GM23248 (cell line): ENCODE results near the gene NCAM1. TPM values are rescaled to one million over a fixed set of nuclear protein-coding genes. Genes with fewer than 3 reads are reported as not detected.

Experiments
- DNase-seq: peaks from one replicate; pipeline ENCODE4 v3.0.0-alpha.2; 2015
- H2AFZ ChIP-seq: fragments of 200-600 bp; sonication (generic); 2 replicates; pipeline ENCODE4 v1.6.1; 2016; ENCODE audit warnings: antibody characterized with exemption
- H3F3A ChIP-seq: fragments of 200-600 bp; sonication (generic); 2 replicates; pipeline ENCODE4 v1.6.1; 2016; ENCODE audit warnings: mild to moderate bottlenecking, antibody characterized with exemption, mixed run types; ENCODE audit not compliant: insufficient read depth
- H3K27ac ChIP-seq: fragments of 200-600 bp; sonication (generic); 2 replicates; pipeline ENCODE4 v1.5.1; 2016; ENCODE audit warnings: mild to moderate bottlenecking
- H3K27me3 ChIP-seq: fragments of 200-600 bp; sonication (generic); replicated peaks from 2 replicates; pipeline ENCODE4 v1.6.1; 2016; ENCODE audit warnings: mild to moderate bottlenecking; ENCODE audit not compliant: insufficient read depth
- H3K36me3 ChIP-seq: fragments of 200-600 bp; sonication (generic); 2 replicates; pipeline ENCODE4 v1.6.1; 2016; ENCODE audit warnings: low read depth, mild to moderate bottlenecking
- H3K4me1 ChIP-seq: fragments of 200-600 bp; sonication (generic); 2 replicates; pipeline ENCODE4 v1.6.1; 2016; ENCODE audit warnings: mild to moderate bottlenecking; ENCODE audit not compliant: insufficient read depth
- H3K4me2 ChIP-seq: fragments of 200-600 bp; sonication (generic); one replicate; pipeline ENCODE4 v1.6.1; 2016; ENCODE audit warnings: mild to moderate bottlenecking; ENCODE audit not compliant: unreplicated experiment
- H3K4me3 ChIP-seq: fragments of 200-600 bp; sonication (generic); 2 replicates; pipeline ENCODE4 v1.5.1; 2016; ENCODE audit warnings: mild to moderate bottlenecking
- H3K79me2 ChIP-seq: fragments of 200-600 bp; sonication (generic); 2 replicates; pipeline ENCODE4 v1.6.1; 2016; ENCODE audit warnings: mild to moderate bottlenecking; ENCODE audit not compliant: insufficient read depth
- H3K9ac ChIP-seq: fragments of 200-600 bp; sonication (generic); 2 replicates; pipeline ENCODE4 v1.6.1; 2016; ENCODE audit warnings: mild to moderate bottlenecking
- H3K9me2 ChIP-seq: fragments of 200-600 bp; sonication (generic); 2 replicates; pipeline ENCODE4 v1.6.1; 2016; ENCODE audit warnings: mixed run types, mild to moderate bottlenecking, moderate library complexity; ENCODE audit not compliant: insufficient read depth
- H3K9me3 ChIP-seq: fragments of 200-600 bp; sonication (generic); one replicate; pipeline ENCODE4 v1.6.1; 2017; ENCODE audit warnings: low read depth
- H4K20me1 ChIP-seq: fragments of 200-600 bp; sonication (generic); 2 replicates; pipeline ENCODE4 v1.6.0; 2016; ENCODE audit not compliant: insufficient read depth
- EZH2 ChIP-seq: fragments of 200-600 bp; sonication (generic); IDR thresholded peaks from 2 replicates; pipeline ENCODE4 v1.6.1; 2018; ENCODE audit warnings: antibody characterized with exemption, mild to moderate bottlenecking; ENCODE audit not compliant: insufficient read depth, poor library complexity, severe bottlenecking
- EZH2phosphoT487 ChIP-seq: fragments of 200-600 bp; sonication (generic); IDR thresholded peaks from 2 replicates; pipeline ENCODE4 v1.6.1; 2018; ENCODE audit warnings: antibody characterized with exemption, moderate library complexity, mild to moderate bottlenecking, low read depth; ENCODE audit not compliant: insufficient read depth
- WGBS, 2 experiments: methylation state at CpG; one replicate each; pipeline ENCODE4 v1.1.6; 2015 to 2017; ENCODE audit warnings: low lambda C conversion rate in 2 of 2, low coverage in 1 of 2; ENCODE audit errors: missing lambda C conversion rate in 2 of 2; 5-methylcytosine and 5-hydroxymethylcytosine counted together
- in situ Hi-C: fragments of 300-500 bp; cut with MboI; formaldehyde crosslinking; loops from 2 replicates; pipeline ENCODE4 v1.15.0; 2020
- polyA plus RNA-seq: library from polyadenylated mRNA; unstranded; fragments of >200 nt; fragmentation: Nextera tagmentation; extraction: Ambion mirVana; gene quantifications from 2 replicates; pipeline ENCODE4 v1.2.1, GENCODE V29; 2016
- total RNA-seq: library from RNA; depleted of rRNA; stranded (reverse); fragments of >200 nt; shearing (Covaris generic); gene quantifications from 2 replicates; pipeline ENCODE4 v1.2.3, GENCODE V29; 2014

The NCAM1 gene
- total and polyA plus RNA-seq, 2 experiments from 2014 or later = 1.5 to 1.8 TPM

GRCh38 chr11:113035708-113036107 is 74.5 kb downstream of the NCAM1 start:
- no peak overlapping the region for H3K4me3 ChIP-seq
- no peaks in the 10 kb centered on the region for H3K79me2 ChIP-seq
- H3K27ac ChIP-seq = no peak overlapping the region

GRCh38 chr11:113043698-113044097 is 82.5 kb downstream of the NCAM1 start:
- Histone ChIP-seq H3K9ac (no peak overlapping the region), H3K27me3 (no peaks in the 10 kb centered on the region; the same call in 1 of the 2 replicates), H3K4me1 (no peaks in the 10 kb centered on the region), H3K9me3 (no peaks in the 10 kb centered on the region), H3K9me2 (no peaks in the 10 kb centered on the region), H3K36me3 (no peaks in the 10 kb centered on the region), H3K27ac (no peak overlapping the region), H3K4me2 (no peak overlapping the region), H3K4me3 (no peak overlapping the region), H2AFZ (no peak overlapping the region), H4K20me1 (no peaks in the 10 kb centered on the region), H3K79me2 (no peaks in the 10 kb centered on the region), H3F3A (no peaks in the 10 kb centered on the region)
- no peak for TF ChIP-seq EZH2
- TF ChIP-seq EZH2phosphoT487 = no peak
- in situ Hi-C loops = no loop called here
- WGBS, 2 experiments = 69% methylated on average over 5 of the region's 5 CpGs
- no peak for DNase-seq

More at GRCh38 chr11:113035708-113036107, 74.5 kb downstream of the NCAM1 start:
- H3K9ac ChIP-seq = no peak overlapping the region
- H3K4me2 ChIP-seq = no peak overlapping the region
- H3K9me2 ChIP-seq = no peaks in the 10 kb centered on the region
- H4K20me1 ChIP-seq = no peaks in the 10 kb centered on the region
- WGBS, 2 experiments = 77 to 83% methylated on average over 3 of the region's 3 CpGs
- no peaks in the 10 kb centered on the region for H3K4me1 ChIP-seq
- H3K36me3 ChIP-seq = no peaks in the 10 kb centered on the region
- TF ChIP-seq EZH2 (no peak), EZH2phosphoT487 (no peak)
- no peak overlapping the region for H2AFZ ChIP-seq
- no peak for DNase-seq
- H3F3A ChIP-seq = no peaks in the 10 kb centered on the region
- no peaks in the 10 kb centered on the region for H3K27me3 ChIP-seq
- in situ Hi-C loops = no loop called here
- no peaks in the 10 kb centered on the region for H3K9me3 ChIP-seq

- no peak overlapping the region for H3K4me2 ChIP-seq
- in situ Hi-C loops = no loop called here
- TF ChIP-seq EZH2 (no peak), EZH2phosphoT487 (no peak)
- no peak for DNase-seq
- no peak overlapping the region for H2AFZ ChIP-seq
- H3K9me2 ChIP-seq = no peaks in the 10 kb centered on the region
- no peak overlapping the region for H3K27ac ChIP-seq
- no peak overlapping the region for H3K9ac ChIP-seq
- no peaks in the 10 kb centered on the region for H3F3A ChIP-seq
- no peaks in the 10 kb centered on the region for H3K79me2 ChIP-seq
- H3K36me3 ChIP-seq = no peaks in the 10 kb centered on the region
- 87 to 90% methylated on average over 15 of the region's 15 CpGs for WGBS, 2 experiments
- no peaks in the 10 kb centered on the region; the same call in 1 of the 2 replicates for H3K27me3 ChIP-seq
- no peaks in the 10 kb centered on the region for H4K20me1 ChIP-seq
- peaks cover 4% of the 10 kb centered on the region; the same call in 1 of the 2 replicates for H3K4me1 ChIP-seq
- H3K9me3 ChIP-seq = no peaks in the 10 kb centered on the region
- no peak overlapping the region for H3K4me3 ChIP-seq
These were observed 83.9 kb downstream of the NCAM1 start for GRCh38 chr11:113045146-113045545.

- H3K9me3 ChIP-seq = no peaks in the 10 kb centered on the region
- H3K79me2 ChIP-seq = no peaks in the 10 kb centered on the region
- no peaks in the 10 kb centered on the region for H4K20me1 ChIP-seq
- H3K27ac ChIP-seq = no peak overlapping the region
- no peaks in the 10 kb centered on the region for H3F3A ChIP-seq
- no peak for TF ChIP-seq EZH2phosphoT487
- no peak for TF ChIP-seq EZH2
- no peak overlapping the region for H3K4me3 ChIP-seq
- no peak for DNase-seq
- H3K4me2 ChIP-seq = no peak overlapping the region
- H2AFZ ChIP-seq = no peak overlapping the region
- no peaks in the 10 kb centered on the region for H3K36me3 ChIP-seq
- peaks cover 4% of the 10 kb centered on the region; the same call in 1 of the 2 replicates for H3K4me1 ChIP-seq
- in situ Hi-C loops = no loop called here
- no peaks in the 10 kb centered on the region; the same call in 1 of the 2 replicates for H3K27me3 ChIP-seq
- no peaks in the 10 kb centered on the region for H3K9me2 ChIP-seq
- H3K9ac ChIP-seq = no peak overlapping the region
- whole genome bisulfite sequencing, 2 experiments = 77 to 79% methylated on average over 2 of the region's 2 CpGs
These were observed 85.6 kb downstream of the NCAM1 start for GRCh38 chr11:113046866-113047265.
